H9 (cell line): ENCODE results near the gene AACS. TPM values are rescaled to one million over a fixed set of nuclear protein-coding genes. Genes with fewer than 3 reads are reported as not detected.

Experiments
- DNase-seq: peaks from one replicate; pipeline ENCODE4 v3.0.0-alpha.2; 2017
- H2AFZ ChIP-seq: one replicate; pipeline ENCODE4 v1.6.1; 2013; ENCODE audit warnings: mild to moderate bottlenecking, low read length, control low read depth, moderate library complexity
- H2AK5ac ChIP-seq: 2 replicates; pipeline ENCODE4 v1.6.1; 2013; ENCODE audit warnings: low read length, control low read depth, mixed read lengths; ENCODE audit not compliant: insufficient read length
- H2BK120ac ChIP-seq: one replicate; pipeline ENCODE4 v1.6.1; 2013; ENCODE audit warnings: low read depth, mild to moderate bottlenecking, low read length, control low read depth, inconsistent platforms; ENCODE audit not compliant: poor library complexity, severe bottlenecking
- H2BK12ac ChIP-seq: 2 replicates; pipeline ENCODE4 v1.6.1; 2013; ENCODE audit warnings: low read length, control low read depth, mixed read lengths, low read depth; ENCODE audit not compliant: insufficient read length
- H2BK15ac ChIP-seq: 2 replicates; pipeline ENCODE4 v1.6.1; 2013; ENCODE audit warnings: low read depth, low read length, control low read depth
- H2BK20ac ChIP-seq: one replicate; pipeline ENCODE4 v1.6.1; 2013; ENCODE audit warnings: low read depth, mild to moderate bottlenecking, low read length, control low read depth, inconsistent platforms; ENCODE audit not compliant: poor library complexity, severe bottlenecking
- H2BK5ac ChIP-seq: 2 replicates; pipeline ENCODE4 v1.6.1; 2013; ENCODE audit warnings: low read length, control low read depth, mixed read lengths; ENCODE audit not compliant: insufficient read length
- H3K14ac ChIP-seq: 2 replicates; pipeline ENCODE4 v1.6.1; 2013; ENCODE audit warnings: low read length, control low read depth; ENCODE audit not compliant: insufficient read depth
- H3K18ac ChIP-seq: 2 replicates; pipeline ENCODE4 v1.6.1; 2013; ENCODE audit warnings: low read depth, mild to moderate bottlenecking, mixed read lengths, low read length, control low read depth; ENCODE audit not compliant: insufficient read length
- H3K23ac ChIP-seq: 2 replicates; pipeline ENCODE4 v1.6.1; 2013; ENCODE audit warnings: low read length, control low read depth, mixed read lengths, low read depth; ENCODE audit not compliant: insufficient read length
- H3K23me2 ChIP-seq: 2 replicates; pipeline ENCODE4 v1.6.1; 2013; ENCODE audit warnings: low read depth, mild to moderate bottlenecking, mixed read lengths, low read length, control low read depth; ENCODE audit not compliant: insufficient read length, poor library complexity, severe bottlenecking
- H3K27ac ChIP-seq: 2 replicates; pipeline ENCODE4 v1.5.1; 2013; ENCODE audit warnings: low read length, control low read depth, mixed read lengths, low read depth; ENCODE audit not compliant: insufficient read length
- H3K27me3 ChIP-seq: 2 replicates; pipeline ENCODE4 v1.6.1; 2013; ENCODE audit warnings: low read length, control low read depth, inconsistent platforms; ENCODE audit not compliant: insufficient read depth
- H3K4ac ChIP-seq: 2 replicates; pipeline ENCODE4 v1.6.1; 2013; ENCODE audit warnings: low read depth, mild to moderate bottlenecking, control low read depth, inconsistent platforms, low read length, moderate library complexity
- H3K4me1 ChIP-seq: 2 replicates; pipeline ENCODE4 v1.6.1; 2013; ENCODE audit warnings: low read length, control low read depth, inconsistent platforms; ENCODE audit not compliant: insufficient read depth
- H3K4me2 ChIP-seq: 2 replicates; pipeline ENCODE4 v1.6.1; 2013; ENCODE audit warnings: low read length, control low read depth, mixed read lengths; ENCODE audit not compliant: insufficient read length, insufficient read depth
- H3K56ac ChIP-seq: 2 replicates; pipeline ENCODE4 v1.6.1; 2013; ENCODE audit warnings: low read depth, mild to moderate bottlenecking, mixed read lengths, low read length, control low read depth; ENCODE audit not compliant: insufficient read length
- H3K79me1 ChIP-seq: 2 replicates; pipeline ENCODE4 v1.6.1; 2013; ENCODE audit warnings: low read depth, mild to moderate bottlenecking, moderate library complexity, low read length, control low read depth, inconsistent platforms; ENCODE audit not compliant: insufficient read depth, poor library complexity, severe bottlenecking
- H3K79me2 ChIP-seq: 2 replicates; pipeline ENCODE4 v1.6.1; 2013; ENCODE audit warnings: low read length, control low read depth, inconsistent platforms; ENCODE audit not compliant: insufficient read depth
- H3K9ac ChIP-seq: 2 replicates; pipeline ENCODE4 v1.6.1; 2013; ENCODE audit warnings: low read length, control low read depth, mixed read lengths; ENCODE audit not compliant: insufficient read length; ENCODE audit errors: extremely low read depth
- H3K9me3 ChIP-seq: one replicate; pipeline ENCODE4 v1.6.1; 2013; ENCODE audit warnings: low read depth, low read length, inconsistent platforms; ENCODE audit not compliant: control insufficient read depth
- H3T11ph ChIP-seq: one replicate; pipeline ENCODE4 v1.6.1; 2013; ENCODE audit warnings: mild to moderate bottlenecking, low read length, control low read depth, inconsistent platforms
- H4K20me1 ChIP-seq: one replicate; pipeline ENCODE4 v1.6.1; 2013; ENCODE audit not compliant: control insufficient read depth, insufficient read length, insufficient read depth
- H4K5ac ChIP-seq: 2 replicates; pipeline ENCODE4 v1.6.1; 2013; ENCODE audit warnings: low read depth, mild to moderate bottlenecking, mixed read lengths, low read length, control low read depth; ENCODE audit not compliant: insufficient read length
- H4K8ac ChIP-seq: replicated peaks from 2 replicates; pipeline ENCODE4 v1.6.1; 2013; ENCODE audit warnings: low read length, control low read depth, mixed read lengths, low read depth; ENCODE audit not compliant: insufficient read length
- H4K91ac ChIP-seq: 2 replicates; pipeline ENCODE4 v1.6.1; 2013; ENCODE audit warnings: low read depth, mild to moderate bottlenecking, moderate library complexity, mixed read lengths, low read length, control low read depth; ENCODE audit not compliant: insufficient read length
- H3K27ac Mint-ChIP-seq, 3 experiments: 2 replicates in 2 of 3; 3 replicates in 1 of 3; pipeline ENCODE4 v1.8.0; 2020 to 2021; ENCODE audit warnings: mixed read lengths in 3 of 3, mild to moderate bottlenecking in 1 of 3, moderate library complexity in 1 of 3
- H3K27me3 Mint-ChIP-seq: 2 replicates; pipeline ENCODE4 v1.8.0; 2021; ENCODE audit warnings: low read depth, mild to moderate bottlenecking, moderate library complexity, mixed read lengths
- H3K36me3 Mint-ChIP-seq, 3 experiments: 2 replicates in 2 of 3; 3 replicates in 1 of 3; pipeline ENCODE4 v1.8.0; 2020 to 2021; ENCODE audit warnings: low read depth in 3 of 3, mixed read lengths in 3 of 3; ENCODE audit not compliant: insufficient read depth in 1 of 3
- H3K4me1 Mint-ChIP-seq, 2 experiments: 2 replicates each; pipeline ENCODE4 v1.8.0; 2020; ENCODE audit warnings: mixed read lengths in 2 of 2
- H3K4me3 Mint-ChIP-seq, 2 experiments: 2 replicates in 1 of 2; 3 replicates in 1 of 2; pipeline ENCODE4 v1.8.0; 2020 to 2021; ENCODE audit warnings: mild to moderate bottlenecking in 2 of 2, mixed read lengths in 2 of 2, moderate library complexity in 1 of 2
- H3K9me3 Mint-ChIP-seq, 2 experiments: 2 replicates in 1 of 2; 3 replicates in 1 of 2; pipeline ENCODE4 v1.8.0; 2020; ENCODE audit warnings: mild to moderate bottlenecking in 2 of 2, mixed read lengths in 2 of 2, moderate library complexity in 1 of 2
- CTCF ChIP-seq: fragments of 200-600 bp; sonication (generic); conservative IDR thresholded peaks from 3 replicates; pipeline ENCODE4 v1.8.0; 2021; ENCODE audit warnings: antibody characterized with exemption, mild to moderate bottlenecking
- WGBS: extraction: QIAGEN DNeasy Blood & Tissue Kit; methylation state at CpG from one replicate; pipeline ENCODE4 v1.1.7; 2013; ENCODE audit warnings: missing lambda C conversion rate, low lambda C conversion rate, mixed read lengths; ENCODE audit not compliant: insufficient read length; ENCODE audit errors: extremely low coverage; 5-methylcytosine and 5-hydroxymethylcytosine counted together
- total RNA-seq: library from RNA; stranded (reverse); gene quantifications from 2 replicates; pipeline ENCODE4 v1.2.1, GENCODE V29; 2021

Gene AACS
- total RNA-seq, 1 experiment from 2014 or later, result 35.0 TPM

DNA sequence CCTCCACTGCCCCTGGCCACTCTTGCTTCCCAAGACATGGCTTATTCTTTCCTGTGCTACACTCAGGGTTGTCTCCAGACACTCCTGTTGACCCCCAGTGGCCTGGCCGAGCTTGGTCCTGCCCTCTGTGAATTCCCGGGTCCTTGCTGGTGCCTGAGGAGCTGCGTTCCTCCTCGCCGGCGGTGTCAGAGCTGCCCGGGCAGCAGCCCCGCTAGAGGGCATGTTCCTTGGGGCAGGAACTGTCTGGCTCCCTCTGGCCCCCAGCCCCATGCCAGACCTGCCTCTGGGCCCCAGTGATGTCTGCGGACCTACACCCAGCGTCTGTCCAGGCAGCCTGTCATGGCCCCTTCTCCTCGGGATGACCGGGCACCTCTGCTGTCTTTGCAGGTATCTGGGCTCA, 68.4 kb downstream of the AACS start:
- H3K9ac ChIP-seq, result no peak overlapping the region
- no peak overlapping the region for H3K27ac ChIP-seq
- no peak for TF ChIP-seq CTCF
- no peak for DNase-seq
- no peak overlapping the region for H4K5ac ChIP-seq
- H2BK120ac ChIP-seq, result no peak overlapping the region
- Mint-ChIP-seq H3K4me1 (peaks cover 0 to 8% of the 10 kb centered on the region in 2 experiments; a peak in 2 of 4 replicates), H3K36me3 (peaks cover 8 to 34% (median 32%) of the 10 kb centered on the region in 3 experiments), H3K27ac (peak overlapping the region; percentile 8 to 64 (median 50); a peak in 4 of 7 replicates), H3K9me3 (no peaks in the 10 kb centered on the region), H3K27me3 (no peaks in the 10 kb centered on the region), H3K4me3 (no peak overlapping the region)
- no peaks in the 10 kb centered on the region for H3K9me3 ChIP-seq
- no peaks in the 10 kb centered on the region for H3K4me1 ChIP-seq
- no peak overlapping the region for H2BK12ac ChIP-seq
- no CpG with 5 or more reads among the region's 12 CpGs for WGBS
- H3K79me1 ChIP-seq, result no peaks in the 10 kb centered on the region
- no peak overlapping the region for H2AFZ ChIP-seq
- H3K14ac ChIP-seq, result no peak overlapping the region
- no peak overlapping the region for H4K91ac ChIP-seq
- H2BK15ac ChIP-seq, result no peak overlapping the region
- no peak overlapping the region for H3K23ac ChIP-seq
- H3K56ac ChIP-seq, result no peak overlapping the region
- H4K20me1 ChIP-seq, result no peaks in the 10 kb centered on the region
- no peaks in the 10 kb centered on the region for H3K23me2 ChIP-seq
- no peak overlapping the region for H3K4me2 ChIP-seq
- no peak overlapping the region for H2AK5ac ChIP-seq
- no peaks in the 10 kb centered on the region for H3K27me3 ChIP-seq
- no peaks in the 10 kb centered on the region for H3K79me2 ChIP-seq
- H4K8ac ChIP-seq, result no peak overlapping the region
- H3K4ac ChIP-seq, result no peak overlapping the region
- H3K18ac ChIP-seq, result no peak overlapping the region
- no peak overlapping the region for H2BK5ac ChIP-seq
- no peak overlapping the region for H3T11ph ChIP-seq
- H2BK20ac ChIP-seq, result no peak overlapping the region
